WTC11 (cell line): ENCODE data around the gene PDGFRB. TPM values are rescaled to one million over a fixed set of nuclear protein-coding genes. Genes with fewer than 3 reads are reported as not detected.

ENCODE experiments used
- ATAC-seq: fragments of 200-7000 bp; cut with Tn5 transposase; 2 replicates; pipeline ENCODE4 v1.10.0; 2021; ENCODE audit warnings: mild to moderate bottlenecking, moderate library complexity
- CTCF ChIA-PET: fragments of 300-600 bp; sonication (Branson Sonifier 250); formaldehyde crosslinking; loops from one replicate; lab custom pipeline; 2021; ENCODE audit warnings: antibody characterized with exemption; lab: Charles Lee
- POLR2A ChIA-PET: fragments of 350-600 bp; sonication (Branson Sonifier 250); formaldehyde crosslinking; loops from one replicate; lab custom pipeline; 2021; ENCODE audit warnings: antibody characterized with exemption; lab: Charles Lee
- DNase-seq: peaks from one replicate; pipeline ENCODE4 v3.0.0; 2021; ENCODE audit warnings: low spot score
- H3K27ac Mint-ChIP-seq: 2 replicates; pipeline ENCODE4 v1.8.0; 2021; ENCODE audit warnings: mixed read lengths
- H3K27me3 Mint-ChIP-seq: 2 replicates; pipeline ENCODE4 v1.8.0; 2021; ENCODE audit warnings: low read depth, mild to moderate bottlenecking, moderate library complexity, mixed read lengths
- H3K36me3 Mint-ChIP-seq: 2 replicates; pipeline ENCODE4 v1.8.0; 2021; ENCODE audit warnings: mixed read lengths
- H3K4me1 Mint-ChIP-seq: 2 replicates; pipeline ENCODE4 v1.8.0; 2022; ENCODE audit warnings: mixed read lengths
- H3K4me3 Mint-ChIP-seq: 2 replicates; pipeline ENCODE4 v1.8.0; 2021; ENCODE audit warnings: mild to moderate bottlenecking, moderate library complexity, mixed read lengths
- H3K9me3 Mint-ChIP-seq: 2 replicates; pipeline ENCODE4 v1.8.0; 2021; ENCODE audit warnings: mixed read lengths
- ARID4B ChIP-seq: sonication (generic); formaldehyde crosslinking; IDR thresholded peaks from 2 replicates; pipeline ENCODE4 v1.8.0; 2023; ENCODE audit warnings: missing genetic modification reagents, mild to moderate bottlenecking, borderline replicate concordance
- ATF2 ChIP-seq: sonication (generic); formaldehyde crosslinking; IDR thresholded peaks from 2 replicates; pipeline ENCODE4 v1.8.1; 2022; ENCODE audit warnings: low read depth, missing genetic modification reagents, borderline replicate concordance
- CBFB ChIP-seq: sonication (generic); formaldehyde crosslinking; IDR thresholded peaks from 2 replicates; pipeline ENCODE4 v1.8.1; 2022; ENCODE audit warnings: mild to moderate bottlenecking, low read depth, missing genetic modification reagents
- CREM ChIP-seq: sonication (generic); formaldehyde crosslinking; IDR thresholded peaks from 2 replicates; pipeline ENCODE4 v1.8.1; 2022; ENCODE audit warnings: mild to moderate bottlenecking, missing genetic modification reagents, moderate library complexity
- E2F5 ChIP-seq: sonication (generic); formaldehyde crosslinking; IDR thresholded peaks from 2 replicates; pipeline ENCODE4 v1.8.1; 2022; ENCODE audit warnings: mild to moderate bottlenecking, moderate library complexity, missing genetic modification reagents
- ELF4 ChIP-seq: sonication (generic); formaldehyde crosslinking; IDR thresholded peaks from 2 replicates; pipeline ENCODE4 v1.8.1; 2022; ENCODE audit warnings: low read depth, mild to moderate bottlenecking, moderate library complexity, missing genetic modification reagents
- FOXJ3 ChIP-seq: sonication (generic); formaldehyde crosslinking; IDR thresholded peaks from 2 replicates; pipeline ENCODE4 v1.9.0; 2021; ENCODE audit warnings: missing genetic modification reagents, mild to moderate bottlenecking, borderline replicate concordance
- GTF2I ChIP-seq: fragments of 250-450 bp; sonication (Bioruptor Pico); conservative IDR thresholded peaks from 2 replicates; pipeline ENCODE4 v1.4.0; 2021; ENCODE audit warnings: mild to moderate bottlenecking
- JUN ChIP-seq: sonication (generic); formaldehyde crosslinking; IDR thresholded peaks from 2 replicates; pipeline ENCODE4 v1.8.0; 2023; ENCODE audit warnings: mild to moderate bottlenecking, missing genetic modification reagents
- MAX ChIP-seq: sonication (generic); formaldehyde crosslinking; IDR thresholded peaks from 2 replicates; pipeline ENCODE4 v1.8.0; 2022; ENCODE audit warnings: mild to moderate bottlenecking, missing genetic modification reagents
- MLX ChIP-seq: sonication (generic); formaldehyde crosslinking; IDR thresholded peaks from 2 replicates; pipeline ENCODE4 v1.8.1; 2023; ENCODE audit warnings: mild to moderate bottlenecking, missing genetic modification reagents, moderate library complexity
- NFYB ChIP-seq: sonication (generic); formaldehyde crosslinking; conservative IDR thresholded peaks from 2 replicates; pipeline ENCODE4 v1.8.0; 2022; ENCODE audit warnings: low read depth, missing genetic modification reagents
- NR2C2 ChIP-seq: sonication (generic); formaldehyde crosslinking; IDR thresholded peaks from 2 replicates; pipeline ENCODE4 v1.8.0; 2022; ENCODE audit warnings: mild to moderate bottlenecking, missing genetic modification reagents
- OVOL2 ChIP-seq: fragments of 250-450 bp; sonication (Bioruptor Pico); IDR thresholded peaks from 2 replicates; pipeline ENCODE4 v1.9.0; 2021; ENCODE audit warnings: mild to moderate bottlenecking, borderline replicate concordance
- RORB ChIP-seq: fragments of 250-450 bp; sonication (Bioruptor Pico); IDR thresholded peaks from 2 replicates; pipeline ENCODE4 v1.9.0; 2021; ENCODE audit warnings: mild to moderate bottlenecking
- SP1 ChIP-seq: sonication (generic); formaldehyde crosslinking; conservative IDR thresholded peaks from 2 replicates; pipeline ENCODE4 v1.8.1; 2022; ENCODE audit warnings: missing genetic modification reagents
- USF1 ChIP-seq: sonication (generic); formaldehyde crosslinking; IDR thresholded peaks from 2 replicates; pipeline ENCODE4 v1.8.0; 2022; ENCODE audit warnings: mild to moderate bottlenecking, missing genetic modification reagents
- ZBTB21 ChIP-seq: sonication (generic); formaldehyde crosslinking; IDR thresholded peaks from 2 replicates; pipeline ENCODE4 v1.8.1; 2023; ENCODE audit warnings: mild to moderate bottlenecking, missing genetic modification reagents, borderline replicate concordance
- ZNF121 ChIP-seq: sonication (generic); formaldehyde crosslinking; IDR thresholded peaks from 2 replicates; pipeline ENCODE4 v1.8.0; 2023; ENCODE audit warnings: missing genetic modification reagents
- ZNF396 ChIP-seq: fragments of 250-450 bp; sonication (Bioruptor Pico); IDR thresholded peaks from 2 replicates; pipeline ENCODE4 v1.8.0; 2021; ENCODE audit warnings: mild to moderate bottlenecking, moderate library complexity, borderline replicate concordance
- ZNF423 ChIP-seq: fragments of 250-450 bp; sonication (Bioruptor Pico); IDR thresholded peaks from 2 replicates; pipeline ENCODE4 v2.1.2; 2022; ENCODE audit warnings: mild to moderate bottlenecking, moderate library complexity
- total RNA-seq: library from RNA; stranded (reverse); gene quantifications from 3 replicates; pipeline ENCODE4 v1.2.3, GENCODE V29; 2021
- TF ChIP-seq, protein P1 (sequence below): sonication (generic); formaldehyde crosslinking; IDR thresholded peaks from 2 replicates; pipeline ENCODE4 v1.8.1; 2022; ENCODE audit warnings: low read depth, mild to moderate bottlenecking, moderate library complexity, missing genetic modification reagents, borderline replicate concordance

The PDGFRB gene
- total RNA-seq, 1 experiment from 2014 or later, result 5.1 TPM

GRCh38 chr5:150174285-150174684 is 18.6 kb upstream of the PDGFRB start:
- Mint-ChIP-seq H3K4me3 (no peak overlapping the region), H3K36me3 (no peaks in the 10 kb centered on the region), H3K4me1 (no peaks in the 10 kb centered on the region), H3K27me3 (peaks cover 50% of the 10 kb centered on the region), H3K27ac (no peak overlapping the region), H3K9me3 (no peaks in the 10 kb centered on the region)
- DNase-seq, result no peak
- CTCF ChIA-PET, result interaction anchor here (0.8 to 2.7 kb wide), 4 partner anchors 11 to 41 kb away, joined by 4 to 23 read pairs (median 14); partner anchors contain the start of gene SLC6A7
- no peak for ATAC-seq
- POLR2A ChIA-PET, result no interaction called here
- TF ChIP-seq ARID4B (no peak), ATF2 (CRISPR knock-in tag) (no peak), E2F5 (CRISPR knock-in tag) (no peak), CBFB (CRISPR knock-in tag) (no peak), GTF2I (no peak), USF1 (no peak), SP1 (no peak), ELF4 (CRISPR knock-in tag) (no peak), MAX (CRISPR knock-in tag) (no peak)

DNA sequence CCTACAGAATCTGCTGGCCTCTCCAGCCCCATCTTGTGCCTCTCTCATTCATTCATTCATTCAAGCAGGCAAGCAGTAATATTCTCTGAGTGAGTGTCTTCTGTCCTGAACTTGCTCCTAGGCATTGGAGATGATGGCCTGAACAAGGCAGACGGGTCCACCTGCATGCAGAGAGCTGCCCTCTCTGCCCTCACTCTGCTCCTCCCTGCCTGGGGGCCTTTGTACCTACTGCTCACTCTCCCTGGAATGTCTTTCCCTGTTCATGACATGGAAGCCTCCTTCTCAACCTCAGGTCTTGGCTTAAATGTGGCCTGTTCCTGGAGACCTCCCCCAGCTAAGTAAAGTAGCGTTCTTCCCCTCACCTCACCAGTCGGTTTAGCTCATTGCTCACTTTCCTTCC is 17.5 kb upstream of the PDGFRB start:
- no peaks in the 10 kb centered on the region for H3K4me1 Mint-ChIP-seq
- H3K36me3 Mint-ChIP-seq, result no peaks in the 10 kb centered on the region
- H3K4me3 Mint-ChIP-seq, result no peak overlapping the region
- ATAC-seq (no peak), DNase-seq (no peak)
- TF ChIP-seq ZNF423 (CRISPR knock-in tag) (no peak), JUN (CRISPR knock-in tag) (no peak), ZNF396 (CRISPR knock-in tag) (no peak), MLX (no peak), CREM (CRISPR knock-in tag) (no peak), NFYB (CRISPR knock-in tag) (no peak), FOXJ3 (CRISPR knock-in tag) (no peak), ZBTB21 (no peak), OVOL2 (CRISPR knock-in tag) (no peak), NR2C2 (CRISPR knock-in tag) (no peak), RORB (CRISPR knock-in tag) (no peak), CBFB (CRISPR knock-in tag) (no peak), ZNF121 (CRISPR knock-in tag) (no peak)
- TF ChIP-seq, protein P1, sequence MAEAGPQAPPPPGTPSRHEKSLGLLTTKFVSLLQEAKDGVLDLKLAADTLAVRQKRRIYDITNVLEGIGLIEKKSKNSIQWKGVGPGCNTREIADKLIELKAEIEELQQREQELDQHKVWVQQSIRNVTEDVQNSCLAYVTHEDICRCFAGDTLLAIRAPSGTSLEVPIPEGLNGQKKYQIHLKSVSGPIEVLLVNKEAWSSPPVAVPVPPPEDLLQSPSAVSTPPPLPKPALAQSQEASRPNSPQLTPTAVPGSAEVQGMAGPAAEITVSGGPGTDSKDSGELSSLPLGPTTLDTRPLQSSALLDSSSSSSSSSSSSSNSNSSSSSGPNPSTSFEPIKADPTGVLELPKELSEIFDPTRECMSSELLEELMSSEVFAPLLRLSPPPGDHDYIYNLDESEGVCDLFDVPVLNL, result no peak
- ChIA-PET POLR2A (no interaction called here), CTCF (interaction anchor here (0.9 to 2.7 kb wide), 4 partner anchors 11 to 42 kb away, joined by 3 to 7 read pairs (median 4); partner anchors contain the start of gene SLC6A7)
- no peak overlapping the region for H3K27ac Mint-ChIP-seq
- peaks cover 61% of the 10 kb centered on the region for H3K27me3 Mint-ChIP-seq
- no peaks in the 10 kb centered on the region for H3K9me3 Mint-ChIP-seq
